Astrocyte of the cerebellum (primary cell): Measurements from ENCODE around the gene GANC.

Experiments
- DNase-seq: peaks from one replicate; pipeline ENCODE4 v3.0.0-alpha.2; 2011; ENCODE audit warnings: low read depth
- H3K4me3 ChIP-seq: 2 replicates; pipeline ENCODE4 v1.5.1; 2011; ENCODE audit warnings: mild to moderate bottlenecking, low read depth, low read length, moderate library complexity
- in situ Hi-C: cut with HindIII; loops from 2 replicates; pipeline ENCODE4 v1.10.0; 2017; ENCODE audit warnings: low sequenced_read_pairs
- TF ChIP-seq, protein P1 (sequence below): IDR thresholded peaks from 2 replicates; pipeline ENCODE4 v1.5.1; 2012; ENCODE audit warnings: low read length, low read depth, moderate library complexity, mild to moderate bottlenecking; ENCODE audit errors: missing control alignments

GANC gene

DNA sequence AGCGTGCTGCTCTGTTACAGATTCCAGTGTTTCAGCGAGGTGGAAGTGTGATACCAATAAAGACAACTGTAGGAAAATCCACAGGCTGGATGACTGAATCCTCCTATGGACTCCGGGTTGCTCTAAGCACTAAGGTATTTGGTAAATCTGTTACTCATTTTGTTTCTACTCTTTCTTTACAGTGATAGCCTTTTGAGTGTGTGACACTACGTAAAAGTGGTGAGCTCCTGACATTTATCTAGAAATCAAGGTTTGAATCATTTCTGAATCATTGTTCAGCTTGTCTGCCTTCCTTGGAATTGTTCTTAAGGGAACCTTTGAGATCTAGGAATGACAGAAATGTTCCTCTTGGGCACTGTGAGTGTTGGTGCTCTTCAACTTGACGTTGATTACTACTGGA lies 75.1 kb downstream of the GANC start:
- in situ Hi-C loops = no loop called here
- TF ChIP-seq, protein P1, sequence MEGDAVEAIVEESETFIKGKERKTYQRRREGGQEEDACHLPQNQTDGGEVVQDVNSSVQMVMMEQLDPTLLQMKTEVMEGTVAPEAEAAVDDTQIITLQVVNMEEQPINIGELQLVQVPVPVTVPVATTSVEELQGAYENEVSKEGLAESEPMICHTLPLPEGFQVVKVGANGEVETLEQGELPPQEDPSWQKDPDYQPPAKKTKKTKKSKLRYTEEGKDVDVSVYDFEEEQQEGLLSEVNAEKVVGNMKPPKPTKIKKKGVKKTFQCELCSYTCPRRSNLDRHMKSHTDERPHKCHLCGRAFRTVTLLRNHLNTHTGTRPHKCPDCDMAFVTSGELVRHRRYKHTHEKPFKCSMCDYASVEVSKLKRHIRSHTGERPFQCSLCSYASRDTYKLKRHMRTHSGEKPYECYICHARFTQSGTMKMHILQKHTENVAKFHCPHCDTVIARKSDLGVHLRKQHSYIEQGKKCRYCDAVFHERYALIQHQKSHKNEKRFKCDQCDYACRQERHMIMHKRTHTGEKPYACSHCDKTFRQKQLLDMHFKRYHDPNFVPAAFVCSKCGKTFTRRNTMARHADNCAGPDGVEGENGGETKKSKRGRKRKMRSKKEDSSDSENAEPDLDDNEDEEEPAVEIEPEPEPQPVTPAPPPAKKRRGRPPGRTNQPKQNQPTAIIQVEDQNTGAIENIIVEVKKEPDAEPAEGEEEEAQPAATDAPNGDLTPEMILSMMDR = no peak
- no peak for DNase-seq
- H3K4me3 ChIP-seq = no peak overlapping the region

DNA sequence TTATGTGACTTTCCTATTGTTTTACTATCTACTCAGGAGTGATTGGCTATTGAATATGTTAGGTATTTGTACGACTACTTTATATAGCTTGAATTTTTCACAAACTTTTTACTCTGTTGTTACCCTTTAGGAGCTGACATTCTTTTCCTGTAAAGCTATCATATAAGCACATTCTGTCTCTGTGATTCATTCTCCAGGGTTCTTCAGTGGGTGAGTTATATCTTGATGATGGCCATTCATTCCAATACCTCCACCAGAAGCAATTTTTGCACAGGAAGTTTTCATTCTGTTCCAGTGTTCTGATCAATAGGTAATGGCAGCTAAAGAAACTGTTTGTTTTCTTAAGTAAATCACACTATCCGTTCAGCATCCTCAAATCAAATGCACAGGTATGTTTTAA lies 76.2 kb downstream of the GANC start:
- TF ChIP-seq, protein P1 = no peak
- no peak for DNase-seq
- H3K4me3 ChIP-seq = no peak overlapping the region
- in situ Hi-C loops = no loop called here

DNA sequence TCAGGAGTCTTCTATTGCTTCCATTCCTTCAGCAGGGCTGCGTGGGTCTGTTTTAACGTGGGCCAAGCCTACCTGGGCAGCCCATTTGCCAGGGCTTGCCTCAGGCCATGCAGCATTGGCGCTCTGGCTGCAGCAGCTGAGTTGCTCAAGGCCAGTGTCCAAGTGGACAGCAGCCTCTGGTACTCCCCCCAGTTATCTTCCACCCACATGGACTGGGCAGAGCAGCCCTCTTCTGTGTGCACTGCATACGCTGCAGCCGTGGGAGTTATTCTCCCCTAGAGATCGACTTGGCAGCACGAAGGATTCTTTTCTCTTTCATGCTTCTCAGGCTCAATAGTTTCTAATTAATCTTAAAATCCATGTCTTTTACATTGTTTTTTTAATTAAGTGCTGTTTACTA lies 79.4 kb downstream of the GANC start:
- TF ChIP-seq, protein P1 = no peak
- H3K4me3 ChIP-seq = no peak overlapping the region
- DNase-seq = no peak
- in situ Hi-C loops = no loop called here

DNA sequence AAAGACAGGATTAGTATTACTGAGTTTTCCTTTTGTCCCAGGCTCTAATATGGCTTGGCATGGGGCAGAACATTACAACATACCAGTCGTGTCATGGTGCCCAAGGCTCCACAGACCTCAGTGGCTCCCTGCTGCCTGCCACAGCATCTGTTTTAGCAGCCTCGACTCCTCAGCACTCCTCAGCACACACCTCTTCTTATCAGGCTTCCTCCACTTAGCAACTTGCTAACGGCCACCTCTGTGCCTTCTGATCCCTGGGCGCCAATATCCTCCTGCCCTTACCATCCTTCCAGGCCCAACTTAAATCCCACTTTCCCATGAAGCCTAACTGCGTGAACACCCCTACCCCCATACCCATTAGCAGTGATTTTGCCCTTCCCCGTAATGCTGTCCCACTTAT lies 80.1 kb downstream of the GANC start:
- H3K4me3 ChIP-seq = no peak overlapping the region
- in situ Hi-C loops = no loop called here
- no peak for DNase-seq
- TF ChIP-seq, protein P1 = no peak

DNA sequence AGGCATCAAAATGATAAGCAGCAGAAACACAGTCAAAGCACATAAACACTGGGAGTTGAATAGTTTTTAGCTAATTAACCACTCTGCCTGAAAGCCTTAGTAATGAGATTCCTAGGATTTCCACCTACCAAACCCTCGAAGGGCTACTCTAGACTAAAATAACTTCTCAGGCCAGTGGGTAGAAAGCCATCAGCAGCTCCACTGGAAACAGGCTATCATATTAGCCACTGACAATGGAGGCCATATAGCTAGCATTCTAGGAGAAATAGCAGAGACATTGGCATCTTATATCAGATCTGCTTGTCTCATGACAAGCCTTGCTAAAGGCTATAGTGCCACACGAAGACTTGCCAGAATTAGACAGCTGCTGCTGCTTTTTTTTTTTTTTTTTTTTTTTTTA lies 81.8 kb downstream of the GANC start:
- in situ Hi-C loops = no loop called here
- DNase-seq = no peak
- TF ChIP-seq, protein P1 = no peak
- H3K4me3 ChIP-seq = no peak overlapping the region

DNA sequence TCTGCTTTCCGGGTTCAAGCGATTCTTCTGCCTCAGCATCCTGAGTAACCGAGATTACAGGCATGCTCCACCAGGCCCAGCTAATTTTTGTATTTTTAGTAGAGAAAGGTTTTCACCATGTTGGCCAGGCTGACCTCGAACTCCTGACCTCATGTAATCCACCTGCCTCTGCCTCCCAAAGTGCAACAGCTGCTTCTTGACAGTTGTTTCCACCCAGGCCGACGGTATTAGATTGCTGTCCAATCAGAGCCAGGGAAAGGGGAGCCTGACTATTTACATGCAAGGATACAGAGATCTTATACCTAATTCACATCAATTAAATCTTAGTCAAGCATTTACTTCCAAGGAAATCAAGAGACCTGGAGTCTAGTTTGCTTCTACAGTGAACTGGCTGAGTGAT lies 82.3 kb downstream of the GANC start:
- TF ChIP-seq, protein P1 = no peak
- in situ Hi-C loops = no loop called here
- DNase-seq = no peak
- H3K4me3 ChIP-seq = no peak overlapping the region

DNA sequence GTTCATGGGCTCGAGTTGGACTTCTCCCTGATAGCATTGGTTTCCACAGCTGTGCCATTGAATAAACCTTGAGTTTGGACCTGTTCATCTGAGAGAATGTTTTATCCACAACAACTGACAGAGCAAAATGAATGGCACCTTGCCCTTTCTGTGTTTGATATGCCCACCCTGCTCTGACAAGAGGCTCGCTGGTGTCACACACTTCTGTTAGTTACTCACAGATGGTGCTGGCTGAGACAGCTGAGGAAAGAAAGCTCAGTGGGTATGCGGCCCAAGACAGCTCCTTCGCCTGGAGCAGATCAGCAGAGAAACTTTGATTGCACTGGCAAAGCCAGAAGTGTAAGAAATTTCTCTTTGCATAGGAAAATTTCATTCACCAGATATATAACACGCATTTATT lies 83.8 kb downstream of the GANC start:
- H3K4me3 ChIP-seq = no peak overlapping the region
- no peak for DNase-seq
- in situ Hi-C loops = no loop called here
- TF ChIP-seq, protein P1 = no peak
